PC-3 (cell line): ENCODE measurements around the gene ZMIZ1. TPM values are rescaled to one million over a fixed set of nuclear protein-coding genes. Genes with fewer than 3 reads are reported as not detected.

Experiments used
- ATAC-seq: fragments of 200-7000 bp; cut with Tn5 transposase; 2 replicates; pipeline ENCODE4 v1.9.1; 2020; ENCODE audit warnings: mild to moderate bottlenecking, moderate library complexity
- BruUV-seq: library from RNA; stranded (reverse); fragments of 400-500 nt; replicated peaks from 2 replicates; lab custom pipeline; 2021; lab: Mats Ljungman, UMichigan
- CTCF ChIA-PET: fragments of 300-600 bp; sonication (Branson Sonifier 250); formaldehyde crosslinking; loops from one replicate; lab custom pipeline; 2022; ENCODE audit warnings: antibody characterized with exemption; lab: Charles Lee
- POLR2A ChIA-PET: fragments of 300-600 bp; sonication (Branson Sonifier 250); formaldehyde crosslinking; loops from one replicate; lab custom pipeline; 2022; ENCODE audit warnings: antibody characterized with exemption; ENCODE audit not compliant: unreplicated experiment; lab: Charles Lee
- DNase-seq: peaks from one replicate; pipeline ENCODE4 v3.0.0-alpha.2; 2015
- H2AFZ ChIP-seq: fragments of 300-600 bp; sonication (generic); 2 replicates; pipeline ENCODE4 v1.6.0; 2016; ENCODE audit warnings: antibody characterized with exemption, low read length
- H3F3A ChIP-seq: fragments of 300-600 bp; sonication (generic); one replicate; pipeline ENCODE4 v1.6.0; 2017; ENCODE audit warnings: antibody characterized with exemption, low read length, control low read depth, mild to moderate bottlenecking; ENCODE audit not compliant: unreplicated experiment
- H3K27ac ChIP-seq: fragments of 300-600 bp; sonication (generic); 2 replicates; pipeline ENCODE4 v1.5.1; 2016; ENCODE audit warnings: mild to moderate bottlenecking, low read length
- H3K27me3 ChIP-seq: fragments of 300-600 bp; sonication (generic); 2 replicates; pipeline ENCODE4 v1.6.1; 2016; ENCODE audit warnings: low read length, mixed read lengths
- H3K36me3 ChIP-seq: fragments of 300-600 bp; sonication (generic); 2 replicates; pipeline ENCODE4 v1.6.1; 2016; ENCODE audit warnings: low read depth, mixed run types, low read length, mixed read lengths
- H3K4me1 ChIP-seq: fragments of 300-600 bp; sonication (generic); 2 replicates; pipeline ENCODE4 v1.5.1; 2016; ENCODE audit warnings: low read length; ENCODE audit not compliant: insufficient read depth
- H3K4me2 ChIP-seq: fragments of 300-600 bp; sonication (generic); 2 replicates; pipeline ENCODE4 v1.6.0; 2016; ENCODE audit warnings: low read length
- H3K4me3 ChIP-seq: fragments of 300-600 bp; sonication (generic); 2 replicates; pipeline ENCODE4 v1.5.1; 2016; ENCODE audit warnings: mild to moderate bottlenecking, low read length, mixed read lengths
- H3K79me2 ChIP-seq: fragments of 300-600 bp; sonication (generic); 2 replicates; pipeline ENCODE4 v1.6.1; 2017; ENCODE audit warnings: low read length, mixed read lengths
- H3K9ac ChIP-seq: fragments of 300-600 bp; sonication (generic); 2 replicates; pipeline ENCODE4 v1.6.0; 2016; ENCODE audit warnings: mild to moderate bottlenecking, low read length
- H3K9me2 ChIP-seq: fragments of 300-600 bp; sonication (generic); replicated peaks from 2 replicates; pipeline ENCODE4 v1.6.1; 2016; ENCODE audit warnings: mixed run types, low read length, mixed read lengths
- H3K9me3 ChIP-seq: fragments of 300-600 bp; sonication (generic); 2 replicates; pipeline ENCODE4 v1.6.1; 2016; ENCODE audit warnings: low read length, mixed read lengths
- H4K20me1 ChIP-seq: fragments of 300-600 bp; sonication (generic); 2 replicates; pipeline ENCODE4 v1.6.1; 2016; ENCODE audit warnings: low read length, mixed read lengths
- CTCF ChIP-seq: fragments of 300-600 bp; sonication (generic); conservative IDR thresholded peaks from 2 replicates; pipeline ENCODE4 v1.5.1; 2017; ENCODE audit warnings: antibody characterized with exemption, low read depth, mild to moderate bottlenecking, low read length
- EZH2 ChIP-seq: fragments of 300-600 bp; sonication (generic); IDR thresholded peaks from one replicate; pipeline ENCODE4 v1.6.1; 2017; ENCODE audit warnings: antibody characterized with exemption, mild to moderate bottlenecking, low read length; ENCODE audit not compliant: unreplicated experiment
- EZH2phosphoT487 ChIP-seq: fragments of 300-600 bp; sonication (generic); IDR thresholded peaks from 2 replicates; pipeline ENCODE4 v1.6.1; 2018; ENCODE audit warnings: mild to moderate bottlenecking, antibody characterized with exemption, low read length, borderline replicate concordance
- intact Hi-C: fragments of 100-400 bp; cut with micrococcal nuclease; formaldehyde crosslinking; loops from 2 replicates; pipeline ENCODE4 v1.9.0; 2023
- total RNA-seq: library from RNA; depleted of rRNA; stranded (reverse); fragments of >200 nt; gene quantifications from 2 replicates; pipeline ENCODE4 v1.2.3, GENCODE V29; 2014

Gene ZMIZ1
- total RNA-seq, 1 experiment from 2014 or later, result 55.4 TPM

GRCh38 chr10:79164075-79164474, 95.3 kb downstream of the ZMIZ1 start:
- intact Hi-C loops, result no loop called here
- DNase-seq, result no peak
- no peaks in the 10 kb centered on the region for H3F3A ChIP-seq
- ChIA-PET POLR2A (interaction anchor here (0.6 kb wide), 1 partner anchor 8 kb away, joined by 8 read pairs; no protein-coding TSS in a partner anchor), CTCF (interaction anchor here (1.8 kb wide), 1 partner anchor 31 kb away, joined by 8 read pairs; no protein-coding TSS in a partner anchor)
- no peak overlapping the region for H3K4me2 ChIP-seq
- H4K20me1 ChIP-seq, result no peaks in the 10 kb centered on the region
- no peaks in the 10 kb centered on the region for H3K9me3 ChIP-seq
- no peaks in the 10 kb centered on the region for H3K27me3 ChIP-seq
- TF ChIP-seq CTCF (no peak), EZH2phosphoT487 (no peak), EZH2 (no peak)
- no peak overlapping the region for H2AFZ ChIP-seq
- BruUV-seq, result TSS peak; percentile 16
- H3K4me1 ChIP-seq, result peaks cover 29% of the 10 kb centered on the region
- ATAC-seq, result no peak
- no peak overlapping the region for H3K27ac ChIP-seq
- H3K4me3 ChIP-seq, result no peak overlapping the region
- no peaks in the 10 kb centered on the region for H3K9me2 ChIP-seq
- peaks cover 9% of the 10 kb centered on the region; the same call in 1 of the 2 replicates for H3K36me3 ChIP-seq
- peaks cover 26% of the 10 kb centered on the region for H3K79me2 ChIP-seq
- H3K9ac ChIP-seq, result no peak overlapping the region

GRCh38 chr10:79165070-79165778, 96.5 kb downstream of the ZMIZ1 start:
- intact Hi-C loops, result no loop called here

More at GRCh38 chr10:79165070-79165778, 96.5 kb downstream of the ZMIZ1 start:
- TF ChIP-seq EZH2 (no peak), CTCF (no peak), EZH2phosphoT487 (no peak)
- Histone ChIP-seq H3K9me3 (no peaks in the 10 kb centered on the region), H3K4me1 (peaks cover 17% of the 10 kb centered on the region), H3K4me2 (no peak overlapping the region), H3K4me3 (no peak overlapping the region), H3K27ac (no peak overlapping the region), H3K27me3 (no peaks in the 10 kb centered on the region), H3K79me2 (peaks cover 16% of the 10 kb centered on the region), H3F3A (no peaks in the 10 kb centered on the region), H3K36me3 (peaks cover 9% of the 10 kb centered on the region; the same call in 1 of the 2 replicates), H2AFZ (no peak overlapping the region), H4K20me1 (no peaks in the 10 kb centered on the region), H3K9ac (no peak overlapping the region), H3K9me2 (no peaks in the 10 kb centered on the region)
- ChIA-PET CTCF (no interaction called here), POLR2A (no interaction called here)
- no TSS peak for BruUV-seq
- ATAC-seq, result no peak
- no peak for DNase-seq
